Measurements from ENCODE around the gene KATNAL2. TPM values are rescaled to one million over a fixed set of nuclear protein-coding genes. Genes with fewer than 3 reads are reported as not detected.

KATNAL2 gene
- polyA plus RNA-seq, 1 of the 3 experiments (the other 2 are of a cell fraction): 6.5 TPM

DNA sequence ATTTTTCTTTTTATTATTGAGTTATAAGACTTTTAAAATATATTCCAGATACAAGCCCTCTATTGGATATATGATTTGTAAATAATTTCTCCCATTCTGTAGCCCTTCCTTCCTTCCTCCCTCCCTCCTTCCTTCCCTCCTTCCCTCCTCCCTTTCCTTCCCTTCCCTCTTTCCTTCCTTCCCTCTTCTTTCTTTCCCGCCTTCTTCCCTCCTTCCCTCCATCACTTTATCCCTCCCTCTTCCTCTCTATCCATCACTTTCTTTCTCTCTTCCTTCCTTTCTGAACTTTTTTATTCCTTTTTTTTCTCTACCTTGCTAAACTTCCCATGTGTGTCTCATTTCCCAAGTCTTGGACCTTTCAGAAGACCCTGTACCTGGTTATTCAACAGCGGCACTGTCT, 163.5 kb downstream of the KATNAL2 start:
- no peaks in the 10 kb centered on the region for H3K27me3 ChIP-seq (ENCODE audit: insufficient read depth)
- WGBS (ENCODE audit: low lambda C conversion rate): 93% methylated on average over 2 of the region's 2 CpGs
- H3K4me1 ChIP-seq (ENCODE audit: control insufficient read depth in 1 of 2, insufficient read depth in 2 of 2, low read depth in 1 of 2, low read length in 1 of 2): peaks cover 0 to 2% of the 10 kb centered on the region in 2 experiments; a peak in 1 of 4 replicates
- no peaks in the 10 kb centered on the region for H3K9me3 ChIP-seq
- no peak overlapping the region for H3K9ac ChIP-seq
- CTCF ChIA-PET: no interaction called here
- no peak for TF ChIP-seq ELF1 (IDR thresholded peaks at IDR 0.05)
- TF ChIP-seq TAF1 (IDR thresholded peaks at IDR 0.05; ENCODE audit: borderline replicate concordance, low read depth, low read length): no peak
- TF ChIP-seq, protein P1, sequence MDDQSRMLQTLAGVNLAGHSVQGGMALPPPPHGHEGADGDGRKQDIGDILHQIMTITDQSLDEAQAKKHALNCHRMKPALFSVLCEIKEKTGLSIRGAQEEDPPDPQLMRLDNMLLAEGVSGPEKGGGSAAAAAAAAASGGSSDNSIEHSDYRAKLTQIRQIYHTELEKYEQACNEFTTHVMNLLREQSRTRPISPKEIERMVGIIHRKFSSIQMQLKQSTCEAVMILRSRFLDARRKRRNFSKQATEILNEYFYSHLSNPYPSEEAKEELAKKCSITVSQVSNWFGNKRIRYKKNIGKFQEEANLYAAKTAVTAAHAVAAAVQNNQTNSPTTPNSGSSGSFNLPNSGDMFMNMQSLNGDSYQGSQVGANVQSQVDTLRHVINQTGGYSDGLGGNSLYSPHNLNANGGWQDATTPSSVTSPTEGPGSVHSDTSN (IDR thresholded peaks at IDR 0.05): no peak
- TF ChIP-seq RXRA (IDR thresholded peaks at IDR 0.05; ENCODE audit: borderline replicate concordance, low read depth): no peak
- TF ChIP-seq EP300 (IDR thresholded peaks at IDR 0.05; ENCODE audit: borderline replicate concordance in 1 of 2, low read depth in 1 of 2, low read length in 1 of 2): no peak
- TF ChIP-seq, protein P2, sequence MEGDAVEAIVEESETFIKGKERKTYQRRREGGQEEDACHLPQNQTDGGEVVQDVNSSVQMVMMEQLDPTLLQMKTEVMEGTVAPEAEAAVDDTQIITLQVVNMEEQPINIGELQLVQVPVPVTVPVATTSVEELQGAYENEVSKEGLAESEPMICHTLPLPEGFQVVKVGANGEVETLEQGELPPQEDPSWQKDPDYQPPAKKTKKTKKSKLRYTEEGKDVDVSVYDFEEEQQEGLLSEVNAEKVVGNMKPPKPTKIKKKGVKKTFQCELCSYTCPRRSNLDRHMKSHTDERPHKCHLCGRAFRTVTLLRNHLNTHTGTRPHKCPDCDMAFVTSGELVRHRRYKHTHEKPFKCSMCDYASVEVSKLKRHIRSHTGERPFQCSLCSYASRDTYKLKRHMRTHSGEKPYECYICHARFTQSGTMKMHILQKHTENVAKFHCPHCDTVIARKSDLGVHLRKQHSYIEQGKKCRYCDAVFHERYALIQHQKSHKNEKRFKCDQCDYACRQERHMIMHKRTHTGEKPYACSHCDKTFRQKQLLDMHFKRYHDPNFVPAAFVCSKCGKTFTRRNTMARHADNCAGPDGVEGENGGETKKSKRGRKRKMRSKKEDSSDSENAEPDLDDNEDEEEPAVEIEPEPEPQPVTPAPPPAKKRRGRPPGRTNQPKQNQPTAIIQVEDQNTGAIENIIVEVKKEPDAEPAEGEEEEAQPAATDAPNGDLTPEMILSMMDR (IDR thresholded peaks at IDR 0.05): no peak
- no peak for TF ChIP-seq RCOR1 (IDR thresholded peaks at IDR 0.05; ENCODE audit: low read length)
- no peak for TF ChIP-seq MEF2A (IDR thresholded peaks at IDR 0.05; ENCODE audit: borderline replicate concordance, low read depth)
- no peak for TF ChIP-seq MXI1 (IDR thresholded peaks at IDR 0.05; ENCODE audit: low read depth, low read length)
- no peak for DNase-seq
- no peak overlapping the region for H3K4me3 ChIP-seq (ENCODE audit: low read depth in 2 of 2, low read length in 1 of 2)
- no peak overlapping the region for H2AFZ ChIP-seq (ENCODE audit: low read depth)
- H3K4me2 ChIP-seq: no peak overlapping the region
- H3K36me3 ChIP-seq (replicated peaks in 1 of 2; ENCODE audit: control insufficient read depth in 1 of 2, insufficient read depth in 2 of 2, low read length in 1 of 2): peaks cover 0 to 3% of the 10 kb centered on the region in 2 experiments
- POLR2A ChIA-PET: no interaction called here
- H3K79me2 ChIP-seq (ENCODE audit: insufficient read depth): no peaks in the 10 kb centered on the region
- no peaks in the 10 kb centered on the region for H3F3A ChIP-seq (replicated peaks; ENCODE audit: insufficient read depth)
- no peak overlapping the region for H3K27ac ChIP-seq (ENCODE audit: low read depth in 2 of 2, low read length in 1 of 2)
- no peaks in the 10 kb centered on the region for H4K20me1 ChIP-seq (ENCODE audit: insufficient read depth)
- H3K9me2 ChIP-seq: no peaks in the 10 kb centered on the region

DNA sequence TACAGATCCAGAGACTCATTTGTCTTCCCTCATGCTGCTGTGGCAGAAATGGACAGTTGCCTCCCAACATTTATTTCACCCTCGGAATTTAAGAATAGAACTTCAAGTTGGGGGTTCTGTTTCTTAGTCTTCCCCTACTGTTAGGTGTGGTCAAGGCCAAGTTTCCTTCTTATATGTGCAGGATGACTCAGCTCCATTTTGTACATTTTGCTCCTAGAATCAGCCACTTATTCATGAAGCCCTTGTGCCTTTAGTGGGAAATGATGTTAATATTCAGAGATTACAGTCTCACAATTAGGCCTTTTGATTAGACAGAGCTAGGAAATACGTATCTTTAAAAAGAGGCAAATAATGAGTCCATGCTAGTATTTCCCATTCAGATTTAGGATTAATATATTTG, 164.2 kb downstream of the KATNAL2 start:
- no peaks in the 10 kb centered on the region for H4K20me1 ChIP-seq (ENCODE audit: insufficient read depth)
- no peak overlapping the region for H2AFZ ChIP-seq (ENCODE audit: low read depth)
- no peak for DNase-seq
- H3K27ac ChIP-seq (ENCODE audit: low read depth in 2 of 2, low read length in 1 of 2): no peak overlapping the region
- no peaks in the 10 kb centered on the region for H3K9me3 ChIP-seq
- no peak overlapping the region for H3K4me3 ChIP-seq (ENCODE audit: low read depth in 2 of 2, low read length in 1 of 2)
- no peaks in the 10 kb centered on the region for H3K79me2 ChIP-seq (ENCODE audit: insufficient read depth)
- WGBS (ENCODE audit: low lambda C conversion rate): 68% methylated on average over 2 of the region's 2 CpGs
- TF ChIP-seq POLR2AphosphoS5 (IDR thresholded peaks at IDR 0.05; ENCODE audit: low read depth, low read length) (no peak), EZH2phosphoT487 (IDR thresholded peaks at IDR 0.05; ENCODE audit: borderline replicate concordance, low read depth) (no peak), GATA2 (CRISPR knock-in tag; IDR thresholded peaks at IDR 0.05) (no peak), SIN3A (IDR thresholded peaks at IDR 0.05; ENCODE audit: borderline replicate concordance, low read depth, low read length) (no peak), TCF12 (IDR thresholded peaks at IDR 0.05) (no peak), RXRA (IDR thresholded peaks at IDR 0.05; ENCODE audit: borderline replicate concordance, low read depth) (no peak), RFX5 (IDR thresholded peaks at IDR 0.05; ENCODE audit: low read length) (no peak), YY1 (IDR thresholded peaks at IDR 0.05; ENCODE audit: low read depth) (no peak), NFIC (IDR thresholded peaks at IDR 0.05; ENCODE audit: borderline replicate concordance) (no peak), FOSL2 (IDR thresholded peaks at IDR 0.05; ENCODE audit: borderline replicate concordance, low read depth) (no peak), ELF1 (IDR thresholded peaks at IDR 0.05) (no peak), MEF2A (IDR thresholded peaks at IDR 0.05; ENCODE audit: borderline replicate concordance, low read depth) (no peak), RAD21 (IDR thresholded peaks at IDR 0.05; ENCODE audit: low read length) (no peak), MXI1 (IDR thresholded peaks at IDR 0.05; ENCODE audit: low read depth, low read length) (no peak)
- TF ChIP-seq, protein P3, sequence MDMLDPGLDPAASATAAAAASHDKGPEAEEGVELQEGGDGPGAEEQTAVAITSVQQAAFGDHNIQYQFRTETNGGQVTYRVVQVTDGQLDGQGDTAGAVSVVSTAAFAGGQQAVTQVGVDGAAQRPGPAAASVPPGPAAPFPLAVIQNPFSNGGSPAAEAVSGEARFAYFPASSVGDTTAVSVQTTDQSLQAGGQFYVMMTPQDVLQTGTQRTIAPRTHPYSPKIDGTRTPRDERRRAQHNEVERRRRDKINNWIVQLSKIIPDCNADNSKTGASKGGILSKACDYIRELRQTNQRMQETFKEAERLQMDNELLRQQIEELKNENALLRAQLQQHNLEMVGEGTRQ (IDR thresholded peaks at IDR 0.05; ENCODE audit: borderline replicate concordance, low read depth, low read length): no peak
- TF ChIP-seq, protein P4, sequence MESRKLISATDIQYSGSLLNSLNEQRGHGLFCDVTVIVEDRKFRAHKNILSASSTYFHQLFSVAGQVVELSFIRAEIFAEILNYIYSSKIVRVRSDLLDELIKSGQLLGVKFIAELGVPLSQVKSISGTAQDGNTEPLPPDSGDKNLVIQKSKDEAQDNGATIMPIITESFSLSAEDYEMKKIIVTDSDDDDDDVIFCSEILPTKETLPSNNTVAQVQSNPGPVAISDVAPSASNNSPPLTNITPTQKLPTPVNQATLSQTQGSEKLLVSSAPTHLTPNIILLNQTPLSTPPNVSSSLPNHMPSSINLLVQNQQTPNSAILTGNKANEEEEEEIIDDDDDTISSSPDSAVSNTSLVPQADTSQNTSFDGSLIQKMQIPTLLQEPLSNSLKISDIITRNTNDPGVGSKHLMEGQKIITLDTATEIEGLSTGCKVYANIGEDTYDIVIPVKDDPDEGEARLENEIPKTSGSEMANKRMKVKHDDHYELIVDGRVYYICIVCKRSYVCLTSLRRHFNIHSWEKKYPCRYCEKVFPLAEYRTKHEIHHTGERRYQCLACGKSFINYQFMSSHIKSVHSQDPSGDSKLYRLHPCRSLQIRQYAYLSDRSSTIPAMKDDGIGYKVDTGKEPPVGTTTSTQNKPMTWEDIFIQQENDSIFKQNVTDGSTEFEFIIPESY (IDR thresholded peaks at IDR 0.05; ENCODE audit: borderline replicate concordance, low read depth): no peak
- TF ChIP-seq, protein P5, sequence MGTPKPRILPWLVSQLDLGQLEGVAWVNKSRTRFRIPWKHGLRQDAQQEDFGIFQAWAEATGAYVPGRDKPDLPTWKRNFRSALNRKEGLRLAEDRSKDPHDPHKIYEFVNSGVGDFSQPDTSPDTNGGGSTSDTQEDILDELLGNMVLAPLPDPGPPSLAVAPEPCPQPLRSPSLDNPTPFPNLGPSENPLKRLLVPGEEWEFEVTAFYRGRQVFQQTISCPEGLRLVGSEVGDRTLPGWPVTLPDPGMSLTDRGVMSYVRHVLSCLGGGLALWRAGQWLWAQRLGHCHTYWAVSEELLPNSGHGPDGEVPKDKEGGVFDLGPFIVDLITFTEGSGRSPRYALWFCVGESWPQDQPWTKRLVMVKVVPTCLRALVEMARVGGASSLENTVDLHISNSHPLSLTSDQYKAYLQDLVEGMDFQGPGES (IDR thresholded peaks at IDR 0.05; ENCODE audit: low read depth, low read length): no peak
- H3K36me3 ChIP-seq (replicated peaks in 1 of 2; ENCODE audit: control insufficient read depth in 1 of 2, insufficient read depth in 2 of 2, low read length in 1 of 2): peaks cover 0 to 3% of the 10 kb centered on the region in 2 experiments
- no peaks in the 10 kb centered on the region for H3K4me1 ChIP-seq (ENCODE audit: control insufficient read depth in 1 of 2, insufficient read depth in 2 of 2, low read depth in 1 of 2, low read length in 1 of 2)
- ChIA-PET CTCF (no interaction called here), POLR2A (no interaction called here)
- H3K4me2 ChIP-seq: no peak overlapping the region
- no peaks in the 10 kb centered on the region for H3K9me2 ChIP-seq
- H3K9ac ChIP-seq: no peak overlapping the region
- no peaks in the 10 kb centered on the region for H3K27me3 ChIP-seq (ENCODE audit: insufficient read depth)
- H3F3A ChIP-seq (replicated peaks; ENCODE audit: insufficient read depth): no peaks in the 10 kb centered on the region
